Epithelial cell of prostate (primary cell): ENCODE results near the gene PRSS22.

Experiments used
- DNase-seq: peaks from one replicate; pipeline ENCODE4 v3.0.0-alpha.2; 2011; ENCODE audit warnings: low read depth, low spot score
- H3K27ac ChIP-seq: fragments of 450-650 bp; 2 replicates; pipeline ENCODE4 v1.5.1; 2017; ENCODE audit warnings: mild to moderate bottlenecking

Gene PRSS22

GRCh38 chr16:2854700-2855309 is 3.2 kb downstream of the PRSS22 start:
- DNase-seq: no peak
- no peak overlapping the region for H3K27ac ChIP-seq

GRCh38 chr16:2853531-2854073 is 4.4 kb downstream of the PRSS22 start:
- DNase-seq: no peak
- no peak overlapping the region for H3K27ac ChIP-seq

GRCh38 chr16:2852731-2853507 is 5.1 kb downstream of the PRSS22 start:
- no peak overlapping the region for H3K27ac ChIP-seq
- no peak for DNase-seq

DNA sequence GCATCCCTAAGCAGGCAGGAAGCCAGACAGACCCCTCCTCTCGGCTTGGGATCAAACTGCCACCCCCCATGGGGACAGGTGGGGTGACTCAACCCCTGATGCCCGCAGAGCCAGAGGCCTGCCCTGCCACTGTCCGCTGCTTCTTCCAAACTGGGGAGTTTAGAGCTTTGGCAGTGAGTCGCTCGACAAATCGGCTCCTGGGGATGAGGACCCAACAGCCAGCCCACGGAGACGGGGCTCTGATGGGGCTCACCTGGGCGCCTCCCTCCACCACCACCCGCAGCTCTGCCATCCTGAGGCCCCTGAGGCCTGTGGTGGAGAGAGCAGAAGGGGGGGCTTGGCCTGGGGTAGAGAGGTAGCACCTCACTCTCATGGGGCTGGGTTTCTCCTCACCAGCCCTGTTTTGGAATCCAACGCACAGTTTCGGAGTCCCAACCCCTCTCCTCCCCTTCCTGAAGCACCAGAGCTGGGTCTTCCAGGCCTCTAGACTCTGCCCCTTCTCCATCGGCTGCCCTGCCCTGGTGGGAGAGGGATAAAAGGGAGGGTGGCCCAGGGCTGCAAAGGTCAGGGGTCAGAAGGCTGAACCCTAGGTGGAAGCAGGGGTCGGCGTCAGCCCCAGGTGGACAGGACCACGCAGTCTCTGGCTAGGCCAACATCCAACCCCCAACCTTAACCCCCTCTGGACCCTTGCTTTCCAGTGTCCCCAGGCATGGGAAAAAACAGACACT is 5.8 kb downstream of the PRSS22 start:
- DNase-seq: no peak
- no peak overlapping the region for H3K27ac ChIP-seq

DNA sequence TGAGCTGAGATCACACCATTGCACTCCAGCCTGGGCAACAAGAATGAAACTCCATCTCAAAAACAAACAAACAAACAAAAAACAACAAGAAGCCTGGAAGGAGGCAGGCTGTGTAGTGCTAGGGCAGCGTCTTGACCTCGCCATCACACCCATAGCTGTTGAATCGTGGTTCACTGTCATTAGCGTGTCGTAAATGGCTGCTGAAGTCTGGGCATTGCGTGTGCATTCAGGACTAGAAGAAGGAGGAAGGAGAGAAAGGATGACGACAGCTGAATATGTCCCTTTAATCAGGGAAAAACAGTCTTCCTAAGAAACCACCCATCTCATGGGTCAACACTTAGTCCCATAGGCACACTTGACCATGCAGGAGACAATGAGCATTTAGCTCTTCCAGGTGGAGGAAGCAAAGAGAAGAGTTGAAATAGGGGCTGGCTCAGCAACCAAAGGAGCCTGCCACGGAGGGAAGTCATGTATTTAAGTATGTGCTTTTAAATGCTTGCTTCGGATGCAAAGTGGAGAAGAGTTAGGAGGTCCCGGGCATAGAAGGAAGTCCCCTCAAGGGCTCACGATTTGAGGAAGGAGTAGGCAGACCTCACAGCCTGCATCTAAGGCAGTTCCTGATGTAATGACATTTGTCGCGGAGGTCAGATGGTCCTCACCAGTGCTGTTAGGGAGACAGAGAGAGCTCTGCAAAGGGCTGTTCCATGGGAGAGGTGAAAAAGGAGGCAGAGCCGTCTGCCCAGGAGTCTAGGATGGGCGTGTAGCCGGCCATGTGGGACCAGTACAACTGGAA is 8.8 kb downstream of the PRSS22 start:
- DNase-seq: no peak
- no peak overlapping the region for H3K27ac ChIP-seq

DNA sequence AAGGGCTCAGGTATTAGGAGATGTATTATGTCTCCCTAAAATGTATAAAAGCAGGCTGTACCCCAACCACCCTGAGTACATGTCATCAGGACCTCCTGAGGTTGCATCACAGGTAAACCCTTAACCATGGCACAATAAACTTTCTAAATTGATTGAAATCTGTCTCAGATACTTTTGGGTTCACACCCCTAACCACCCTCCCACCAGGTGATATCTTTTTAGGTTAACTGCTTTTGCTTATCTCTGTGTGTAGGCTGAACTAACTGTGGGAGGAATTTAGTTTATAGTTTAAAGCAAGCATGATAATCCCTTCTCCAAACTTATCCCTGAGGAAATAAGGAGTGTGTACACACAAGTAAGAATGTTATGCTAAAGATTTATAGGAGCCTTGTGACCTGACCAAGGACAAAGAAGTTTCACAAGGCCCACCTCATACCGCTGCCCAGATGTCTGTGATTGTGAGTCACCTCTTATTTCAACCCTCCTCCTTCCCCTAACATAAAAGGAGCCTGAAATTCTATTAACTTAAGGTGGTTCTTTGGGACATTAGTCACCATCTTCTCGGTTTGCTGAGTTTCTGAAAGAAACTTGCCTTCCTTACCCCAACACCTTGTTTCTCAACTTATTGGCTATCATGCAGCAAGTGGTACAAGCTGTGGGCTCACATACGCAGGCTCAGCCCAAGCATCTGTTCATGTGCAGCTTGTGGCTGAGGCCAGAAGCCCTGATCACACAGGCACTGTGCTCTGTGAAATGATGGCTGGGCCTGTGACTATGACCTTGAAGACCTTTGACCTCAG is 11.3 kb downstream of the PRSS22 start:
- no peak for DNase-seq
- peak overlapping the region; percentile 68 for H3K27ac ChIP-seq

GRCh38 chr16:2845116-2845515 is 12.9 kb downstream of the PRSS22 start:
- H3K27ac ChIP-seq: no peak overlapping the region
- DNase-seq: no peak

- no peak for DNase-seq
- no peak overlapping the region for H3K27ac ChIP-seq
These were observed 14.4 kb downstream of the PRSS22 start for GRCh38 chr16:2843526-2843925.

DNA sequence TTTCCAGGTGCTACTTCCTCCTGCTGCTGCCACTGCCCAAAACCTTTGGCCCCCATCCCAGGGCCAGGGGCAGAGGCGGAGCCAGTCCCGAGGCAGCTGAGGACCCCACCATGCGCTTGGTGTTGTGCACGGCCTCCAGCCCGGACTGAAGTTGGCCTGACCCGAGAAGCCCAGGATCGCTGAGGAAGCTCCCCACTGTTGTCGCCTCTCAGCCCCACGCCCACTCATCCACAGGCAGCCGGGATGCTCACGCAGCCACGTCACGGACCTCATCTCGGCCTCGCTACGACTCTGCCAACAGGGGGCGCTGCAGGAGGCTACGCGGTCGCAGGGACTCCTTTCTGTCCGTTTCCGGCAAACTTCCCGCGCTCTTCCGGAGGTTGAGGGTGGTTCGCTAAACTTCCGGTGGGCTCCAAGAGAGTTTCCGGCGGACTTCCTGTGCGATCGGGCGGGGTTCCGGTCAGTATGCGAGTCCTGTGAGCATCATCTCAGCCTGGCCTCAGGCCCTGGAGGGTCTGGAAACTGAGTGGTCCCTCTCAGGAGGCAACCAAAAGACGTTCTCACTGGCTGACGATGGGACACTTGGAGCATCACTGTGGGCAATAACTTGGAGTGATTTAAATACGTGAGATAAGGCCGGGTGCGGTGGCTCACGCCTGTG is 15.5 kb downstream of the PRSS22 start:
- H3K27ac ChIP-seq: no peak overlapping the region
- no peak for DNase-seq

DNA sequence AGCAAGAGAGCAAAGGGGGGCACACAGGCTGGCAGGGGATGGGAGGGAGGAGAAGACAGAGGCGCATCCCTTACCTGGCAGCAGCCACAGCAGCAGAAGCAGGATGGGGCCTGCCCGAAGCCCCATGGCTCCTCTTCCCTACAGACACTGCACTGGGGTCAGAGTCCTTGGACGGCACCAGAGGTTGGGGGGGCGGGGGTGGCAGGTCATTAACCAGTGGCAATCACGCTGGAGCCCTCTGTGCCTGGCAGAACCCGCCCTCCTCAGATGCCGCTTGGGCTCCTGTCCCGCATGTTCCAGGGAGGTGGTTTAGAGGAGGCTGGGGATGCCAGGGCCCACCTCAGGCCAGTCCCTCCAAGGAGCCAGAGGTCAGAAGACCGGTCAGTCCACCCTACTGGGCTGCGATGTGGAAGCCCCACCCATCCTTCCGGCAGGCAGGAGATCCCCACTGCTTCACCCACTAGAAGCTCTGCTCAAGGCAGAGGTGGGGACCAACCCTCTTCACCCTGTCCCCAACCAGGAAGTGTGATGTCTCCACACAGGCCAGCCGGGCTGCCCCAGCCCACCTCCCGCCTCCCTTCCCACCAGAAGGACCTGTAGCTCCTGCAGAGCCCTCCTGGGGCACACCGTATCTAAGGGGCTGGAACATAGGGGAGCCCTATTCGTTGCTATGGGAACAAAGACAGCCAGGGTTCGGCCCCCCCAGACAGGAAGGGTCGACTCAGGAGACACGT is 16.2 kb downstream of the PRSS22 start:
- DNase-seq: no peak
- no peak overlapping the region for H3K27ac ChIP-seq

DNA sequence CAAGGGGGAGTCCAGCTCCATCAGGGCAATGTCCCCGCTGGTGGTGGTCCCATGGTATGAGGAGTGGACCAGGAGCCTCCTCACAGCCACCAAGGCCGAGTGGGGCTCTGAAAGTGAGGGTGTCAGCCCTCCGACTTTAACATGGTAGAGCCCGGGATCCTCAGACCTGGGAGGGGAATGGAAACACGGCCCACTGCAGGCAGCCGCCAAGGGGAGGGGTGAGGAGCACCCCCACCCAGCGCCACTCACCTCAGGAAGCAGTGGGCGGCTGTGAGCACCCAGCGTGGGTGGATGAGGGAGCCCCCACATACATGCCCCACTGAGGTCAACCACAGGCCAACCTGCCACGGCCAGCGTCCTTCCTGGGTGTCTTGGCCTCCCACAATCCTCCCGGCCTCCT is 17.1 kb downstream of the PRSS22 start:
- no peak for DNase-seq
- H3K27ac ChIP-seq: no peak overlapping the region

DNA sequence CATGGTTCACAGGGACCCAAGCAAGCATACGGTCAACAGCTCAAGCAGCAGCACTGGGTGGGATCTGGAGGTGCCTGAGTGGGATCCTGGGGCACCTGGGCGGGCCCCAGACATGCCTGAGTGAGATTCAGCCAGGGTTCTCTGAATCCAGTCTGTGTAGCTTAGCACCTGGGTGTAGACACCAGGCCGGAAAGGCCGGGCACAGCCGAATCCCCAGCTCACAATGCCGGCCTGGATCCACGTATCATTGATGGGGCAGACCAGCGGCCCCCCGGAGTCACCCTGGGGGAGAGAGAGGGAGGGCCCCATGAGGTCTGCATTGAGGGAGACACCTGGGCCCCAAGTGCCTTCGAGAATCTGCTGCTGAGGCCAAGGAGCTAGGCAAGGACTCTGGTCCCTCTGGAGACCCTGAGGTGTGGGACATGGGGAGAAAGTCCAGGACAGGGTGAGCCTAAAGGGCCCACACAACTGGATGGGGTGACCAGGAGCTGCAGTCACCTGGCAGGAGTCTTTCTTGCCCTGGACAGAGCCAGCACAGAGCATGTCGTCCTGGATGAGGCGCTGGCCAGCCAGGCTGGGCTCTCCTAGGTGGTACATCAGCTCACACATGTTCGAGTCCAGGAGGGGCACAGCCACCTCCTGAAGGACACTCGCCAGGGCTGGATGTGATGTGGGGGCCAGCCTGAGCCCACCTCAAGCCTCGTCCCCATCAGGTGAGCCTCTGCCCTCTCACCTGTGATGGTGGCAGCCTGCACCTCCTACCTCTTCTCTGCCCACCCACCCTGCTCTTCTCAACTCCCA is 18.1 kb downstream of the PRSS22 start:
- H3K27ac ChIP-seq: no peak overlapping the region
- no peak for DNase-seq

DNA sequence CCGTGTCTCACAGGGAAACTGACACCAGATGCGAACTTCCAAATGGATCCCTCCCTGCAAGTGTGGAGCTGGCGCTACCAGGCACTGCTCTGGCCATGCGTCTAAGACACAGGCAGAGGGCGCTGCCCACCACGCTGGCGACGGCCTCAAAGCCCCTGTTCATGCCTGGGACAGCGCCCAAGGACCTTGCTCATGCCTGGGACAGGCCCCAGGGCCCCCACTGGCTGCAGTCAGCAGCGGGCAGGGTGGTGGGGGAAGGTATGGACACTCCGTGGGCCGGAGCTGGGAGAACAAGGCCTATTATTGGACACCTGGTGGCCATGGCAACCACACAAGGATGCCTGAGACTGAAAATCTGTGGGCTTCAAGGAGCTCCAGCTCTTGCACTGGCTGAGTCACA is 19.0 kb downstream of the PRSS22 start:
- no peak overlapping the region for H3K27ac ChIP-seq
- DNase-seq: no peak

- DNase-seq: no peak
- H3K27ac ChIP-seq: peak overlapping the region; percentile 81
These were observed 21.1 kb downstream of the PRSS22 start for GRCh38 chr16:2836646-2837508.

DNA sequence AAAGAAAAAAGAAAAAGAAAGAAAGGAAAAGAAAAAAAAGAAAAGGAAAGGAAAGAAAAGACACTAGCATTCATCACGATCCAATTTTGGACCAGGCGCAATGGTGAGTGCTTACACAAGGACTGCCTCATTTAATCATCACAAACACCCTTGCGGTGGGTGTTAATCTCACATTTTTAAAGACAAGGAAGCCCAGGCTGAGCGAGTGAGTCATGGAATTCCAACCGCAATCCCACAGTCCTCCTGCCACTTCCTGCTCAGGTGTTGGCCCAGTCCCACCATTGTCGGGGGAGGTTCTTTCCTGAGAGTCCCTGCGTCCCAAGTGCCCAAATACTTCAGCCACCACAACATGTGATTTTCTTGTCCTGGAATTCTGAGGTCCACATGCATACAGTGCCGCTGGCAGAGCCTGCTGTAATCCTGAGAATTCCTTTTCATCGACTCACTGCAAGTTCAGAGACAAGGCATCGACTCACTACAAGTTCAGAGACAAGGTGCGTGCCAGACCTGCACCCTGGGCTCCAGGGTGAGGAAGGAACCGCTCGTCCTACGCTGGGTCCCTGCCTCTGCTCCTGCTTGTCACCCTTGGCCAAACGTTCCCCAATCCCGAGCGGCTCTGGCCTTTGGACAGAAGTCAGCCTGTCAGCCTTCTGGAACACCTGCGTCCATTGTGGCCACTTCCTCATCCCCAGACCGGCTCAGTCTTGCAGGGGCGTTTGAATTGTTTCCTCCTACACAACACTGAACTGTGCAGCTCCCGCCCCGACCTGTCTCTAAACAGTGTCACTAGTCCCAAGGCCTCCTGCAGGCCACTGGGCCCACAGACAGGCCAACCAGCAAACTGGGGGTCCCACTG is 22.1 kb downstream of the PRSS22 start:
- peak; percentile 91 for DNase-seq
- peak overlapping the region; percentile 81 for H3K27ac ChIP-seq

GRCh38 chr16:2834968-2835367 is 23.0 kb downstream of the PRSS22 start:
- DNase-seq: no peak

More at GRCh38 chr16:2834968-2835367, 23.0 kb downstream of the PRSS22 start:
- H3K27ac ChIP-seq: peak overlapping the region; percentile 81
